C4-2B (cell line): ENCODE data around the gene UBE3A.

Experiments
- ZFX ChIP-seq: fragments of 450-650 bp; IDR thresholded peaks from 2 replicates; pipeline ENCODE4 v1.6.1; 2017
- TF ChIP-seq, protein P1 (sequence below): fragments of 450-650 bp; conservative IDR thresholded peaks from 2 replicates; pipeline ENCODE4 v1.5.1; 2017; ENCODE audit warnings: mild to moderate bottlenecking

DNA sequence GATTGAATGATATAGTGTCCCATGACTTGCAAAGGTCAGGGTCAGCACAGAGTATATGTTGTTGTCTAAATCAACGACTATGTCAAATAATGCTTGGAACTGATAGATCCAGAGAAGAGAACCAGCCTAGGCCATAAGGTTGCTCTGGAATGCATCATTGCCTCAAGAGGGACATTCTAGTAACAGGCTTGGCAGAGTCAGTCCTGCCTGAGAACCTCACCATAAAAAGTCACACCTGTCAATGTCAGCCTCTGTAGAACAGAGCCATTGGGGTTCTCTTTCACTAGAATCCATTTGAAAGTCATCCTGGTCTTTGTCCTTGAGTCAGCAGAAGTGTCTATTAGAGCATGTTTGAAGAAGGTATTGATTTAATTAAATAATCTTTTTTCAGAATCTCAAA, 31.4 kb upstream of the UBE3A start:
- TF ChIP-seq, protein P1, sequence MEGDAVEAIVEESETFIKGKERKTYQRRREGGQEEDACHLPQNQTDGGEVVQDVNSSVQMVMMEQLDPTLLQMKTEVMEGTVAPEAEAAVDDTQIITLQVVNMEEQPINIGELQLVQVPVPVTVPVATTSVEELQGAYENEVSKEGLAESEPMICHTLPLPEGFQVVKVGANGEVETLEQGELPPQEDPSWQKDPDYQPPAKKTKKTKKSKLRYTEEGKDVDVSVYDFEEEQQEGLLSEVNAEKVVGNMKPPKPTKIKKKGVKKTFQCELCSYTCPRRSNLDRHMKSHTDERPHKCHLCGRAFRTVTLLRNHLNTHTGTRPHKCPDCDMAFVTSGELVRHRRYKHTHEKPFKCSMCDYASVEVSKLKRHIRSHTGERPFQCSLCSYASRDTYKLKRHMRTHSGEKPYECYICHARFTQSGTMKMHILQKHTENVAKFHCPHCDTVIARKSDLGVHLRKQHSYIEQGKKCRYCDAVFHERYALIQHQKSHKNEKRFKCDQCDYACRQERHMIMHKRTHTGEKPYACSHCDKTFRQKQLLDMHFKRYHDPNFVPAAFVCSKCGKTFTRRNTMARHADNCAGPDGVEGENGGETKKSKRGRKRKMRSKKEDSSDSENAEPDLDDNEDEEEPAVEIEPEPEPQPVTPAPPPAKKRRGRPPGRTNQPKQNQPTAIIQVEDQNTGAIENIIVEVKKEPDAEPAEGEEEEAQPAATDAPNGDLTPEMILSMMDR, result no peak
- TF ChIP-seq ZFX, result no peak
